ENCODE data around the gene ILK. TPM values are rescaled to one million over a fixed set of nuclear protein-coding genes. Genes with fewer than 3 reads are reported as not detected.

The ILK gene
- total RNA-seq, 2 donors from 2014 or later = 82.8 to 137 TPM

DNA sequence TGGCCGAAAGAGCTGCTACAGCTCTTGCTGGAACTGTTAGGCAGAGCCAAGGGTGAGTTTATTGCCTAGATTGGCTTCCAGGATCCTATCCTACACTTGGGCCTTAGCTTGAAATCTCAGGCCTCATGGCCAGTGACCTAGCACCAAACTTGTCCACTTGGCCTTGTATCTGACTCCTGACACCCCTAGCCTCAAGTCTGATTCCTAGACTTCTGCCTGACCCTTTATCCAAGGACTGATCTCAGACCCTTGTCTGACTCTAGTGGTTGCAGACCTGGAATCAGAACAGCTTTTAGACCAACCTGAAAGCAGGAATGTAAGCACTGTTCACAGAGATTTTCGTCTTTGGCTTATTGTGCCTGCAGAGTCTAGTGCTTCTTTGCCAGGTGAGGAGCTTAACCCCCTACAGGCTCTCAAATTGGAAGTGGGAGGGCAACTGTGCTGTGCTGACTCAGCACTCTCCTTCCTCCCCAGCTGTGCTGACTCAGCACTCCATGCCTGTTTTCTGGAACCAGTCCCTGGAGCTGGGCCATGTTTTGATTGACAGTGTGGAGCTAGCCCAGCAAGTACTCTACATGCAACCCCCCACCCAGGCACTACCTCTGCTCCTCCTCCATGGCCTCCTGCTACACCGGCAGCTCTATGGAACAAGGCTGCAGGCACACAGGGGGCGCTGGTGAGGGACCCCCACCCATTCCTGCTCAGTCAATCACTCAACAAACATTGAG lies 35.2 kb upstream of the ILK start:
- Histone ChIP-seq H3K4me1 (peaks cover 10% of the 10 kb centered on the region), H3K4me3 (no peak overlapping the region), H3K27ac (no peak overlapping the region), H3K36me3 (replicated peaks in 1 of 2; ENCODE audit: insufficient read depth in 1 of 2, low read depth in 2 of 2) (no peaks in the 10 kb centered on the region), H3K27me3 (no peaks in the 10 kb centered on the region), H3K9me3 (no peaks in the 10 kb centered on the region)
- intact Hi-C loops (cut with DNase I) = no loop called here
- TF ChIP-seq, protein P1, sequence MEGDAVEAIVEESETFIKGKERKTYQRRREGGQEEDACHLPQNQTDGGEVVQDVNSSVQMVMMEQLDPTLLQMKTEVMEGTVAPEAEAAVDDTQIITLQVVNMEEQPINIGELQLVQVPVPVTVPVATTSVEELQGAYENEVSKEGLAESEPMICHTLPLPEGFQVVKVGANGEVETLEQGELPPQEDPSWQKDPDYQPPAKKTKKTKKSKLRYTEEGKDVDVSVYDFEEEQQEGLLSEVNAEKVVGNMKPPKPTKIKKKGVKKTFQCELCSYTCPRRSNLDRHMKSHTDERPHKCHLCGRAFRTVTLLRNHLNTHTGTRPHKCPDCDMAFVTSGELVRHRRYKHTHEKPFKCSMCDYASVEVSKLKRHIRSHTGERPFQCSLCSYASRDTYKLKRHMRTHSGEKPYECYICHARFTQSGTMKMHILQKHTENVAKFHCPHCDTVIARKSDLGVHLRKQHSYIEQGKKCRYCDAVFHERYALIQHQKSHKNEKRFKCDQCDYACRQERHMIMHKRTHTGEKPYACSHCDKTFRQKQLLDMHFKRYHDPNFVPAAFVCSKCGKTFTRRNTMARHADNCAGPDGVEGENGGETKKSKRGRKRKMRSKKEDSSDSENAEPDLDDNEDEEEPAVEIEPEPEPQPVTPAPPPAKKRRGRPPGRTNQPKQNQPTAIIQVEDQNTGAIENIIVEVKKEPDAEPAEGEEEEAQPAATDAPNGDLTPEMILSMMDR (IDR thresholded peaks at IDR 0.05) = no peak
- no peak for TF ChIP-seq POLR2A (IDR thresholded peaks at IDR 0.05)
- ATAC-seq (peak; percentile 87), DNase-seq (peak; percentile 86 to 92 (median 88))
- 37 to 45% methylated on average over 4 of the region's 4 CpGs for WGBS, 2 donors

DNA sequence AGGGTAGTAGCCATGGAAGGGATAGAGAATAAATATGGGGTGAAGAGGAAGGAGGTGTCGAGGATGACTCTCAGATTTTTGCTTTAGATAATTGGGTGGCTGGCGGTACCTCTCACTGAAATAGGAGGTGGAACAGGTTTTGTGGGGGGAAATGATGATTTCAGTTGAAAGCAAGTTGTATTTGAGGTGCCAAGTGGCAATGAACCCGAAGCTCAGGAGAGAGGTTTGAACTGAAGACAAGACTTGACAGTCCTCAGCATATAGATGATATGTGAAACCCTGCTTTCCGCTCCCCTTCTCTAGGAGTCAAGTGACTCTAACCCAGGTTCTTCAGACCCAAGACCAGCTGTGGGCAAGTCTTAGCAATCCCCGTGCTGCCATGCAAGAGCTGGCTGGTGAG lies 33.9 kb upstream of the ILK start:
- no peak for ATAC-seq
- intact Hi-C loops (cut with DNase I) = no loop called here

DNA sequence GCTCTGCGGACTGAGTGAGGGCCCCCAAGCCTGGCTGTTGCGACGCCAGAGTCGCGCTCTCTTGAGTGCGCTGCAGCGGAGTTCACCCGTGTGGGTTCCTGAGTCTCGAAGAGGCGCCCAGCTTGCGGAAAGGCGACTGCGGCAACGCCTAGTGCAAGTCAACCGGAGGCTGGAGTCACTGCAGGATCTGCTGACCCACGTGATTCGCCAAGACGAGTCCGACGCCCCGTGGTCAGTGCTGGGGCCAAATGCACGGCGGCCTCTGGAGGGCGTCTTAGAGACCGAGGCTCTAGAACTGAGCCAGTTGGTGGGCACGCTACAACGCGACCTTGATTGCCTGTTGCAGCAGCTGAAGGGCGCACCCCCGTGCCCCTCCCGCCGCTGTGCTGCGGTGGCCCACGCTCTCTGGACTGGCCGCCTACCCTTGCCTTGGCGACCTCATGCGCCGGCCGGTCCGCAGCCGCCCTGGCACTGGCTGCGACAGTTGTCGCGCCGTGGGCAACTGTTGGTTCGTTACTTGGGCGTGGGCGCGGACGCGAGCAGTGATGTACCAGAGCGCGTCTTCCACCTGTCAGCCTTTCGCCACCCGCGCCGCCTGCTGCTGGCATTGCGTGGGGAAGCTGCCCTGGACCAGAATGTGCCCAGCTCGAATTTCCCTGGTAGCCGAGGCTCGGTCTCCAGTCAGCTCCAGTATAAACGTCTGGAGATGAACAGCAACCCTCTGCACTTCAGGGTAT lies 32.7 kb upstream of the ILK start:
- H3K27me3 ChIP-seq = no peaks in the 10 kb centered on the region
- H3K27ac ChIP-seq = no peak overlapping the region
- WGBS, 2 donors = 79 to 92% methylated on average over 49 to 62 of the region's 62 CpGs
- H3K4me3 ChIP-seq = no peak overlapping the region
- no peaks in the 10 kb centered on the region for H3K36me3 ChIP-seq (replicated peaks in 1 of 2; ENCODE audit: insufficient read depth in 1 of 2, low read depth in 2 of 2)
- peaks cover 10% of the 10 kb centered on the region for H3K4me1 ChIP-seq
- no peak for DNase-seq
- no peaks in the 10 kb centered on the region for H3K9me3 ChIP-seq
- no peak for ATAC-seq
- TF ChIP-seq POLR2A (IDR thresholded peaks at IDR 0.05) = no peak
- TF ChIP-seq, protein P1 (IDR thresholded peaks at IDR 0.05) = no peak
- intact Hi-C loops (cut with DNase I) = no loop called here

More for the DNA sequence above, 33.9 kb upstream of the ILK start:
- Histone ChIP-seq H3K4me1 (peaks cover 10% of the 10 kb centered on the region), H3K9me3 (no peaks in the 10 kb centered on the region), H3K27ac (no peak overlapping the region), H3K27me3 (no peaks in the 10 kb centered on the region), H3K36me3 (replicated peaks in 1 of 2; ENCODE audit: insufficient read depth in 1 of 2, low read depth in 2 of 2) (no peaks in the 10 kb centered on the region), H3K4me3 (no peak overlapping the region)
- 85 to 94% methylated on average over 5 of the region's 5 CpGs for WGBS, 2 donors
- no peak for DNase-seq
- TF ChIP-seq, protein P1 (IDR thresholded peaks at IDR 0.05) = no peak
- no peak for TF ChIP-seq POLR2A (IDR thresholded peaks at IDR 0.05)

DNA sequence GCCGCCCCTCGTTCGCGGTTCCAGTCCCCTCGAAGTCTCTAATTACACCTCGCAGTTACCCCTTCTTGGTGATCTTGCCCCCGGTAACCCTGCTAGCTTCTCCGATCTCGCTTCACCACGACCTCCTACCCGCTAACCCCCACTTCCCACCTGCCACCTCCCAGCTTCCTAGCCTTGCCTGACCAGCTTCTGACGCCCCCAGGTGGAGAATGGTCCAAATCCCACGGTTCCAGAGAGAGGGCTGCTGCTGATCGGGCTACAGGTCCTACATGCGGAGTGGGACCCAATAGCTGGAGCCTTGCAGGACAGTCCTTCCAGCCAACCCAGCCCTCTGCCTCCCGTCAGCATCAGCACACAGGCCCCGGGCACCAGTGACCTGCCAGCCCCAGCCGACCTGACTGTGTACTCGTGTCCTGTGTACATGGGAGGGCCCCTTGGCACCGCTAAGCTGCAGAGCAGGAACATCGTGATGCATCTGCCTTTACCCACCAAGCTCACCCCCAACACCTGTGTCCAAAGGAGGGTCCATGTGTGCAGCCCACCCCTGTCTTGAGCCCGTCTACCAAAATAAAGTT lies 32.1 kb upstream of the ILK start:
- Histone ChIP-seq H3K27ac (no peak overlapping the region), H3K27me3 (no peaks in the 10 kb centered on the region), H3K4me3 (no peak overlapping the region), H3K9me3 (no peaks in the 10 kb centered on the region), H3K36me3 (replicated peaks in 1 of 2; ENCODE audit: insufficient read depth in 1 of 2, low read depth in 2 of 2) (no peaks in the 10 kb centered on the region), H3K4me1 (peaks cover 10% of the 10 kb centered on the region)
- no peak for TF ChIP-seq POLR2A (IDR thresholded peaks at IDR 0.05)
- TF ChIP-seq, protein P1 (IDR thresholded peaks at IDR 0.05) = no peak
- DNase-seq = no peak
- 69 to 84% methylated on average over 21 to 22 of the region's 22 CpGs for WGBS, 2 donors
- no peak for ATAC-seq
- intact Hi-C loops (cut with DNase I) = no loop called here

Data from body of pancreas (tissue), 4 donors.